Activated T-cell treated with anti-CD3 and anti-CD28 coated beads for 1 hour (primary cell): ENCODE measurements around the gene AHNAK2.

Experiments used
- DNase-seq: peaks from one replicate; pipeline ENCODE4 v3.0.0-alpha.2; 2020; ENCODE audit warnings: low read depth

AHNAK2 gene

DNA sequence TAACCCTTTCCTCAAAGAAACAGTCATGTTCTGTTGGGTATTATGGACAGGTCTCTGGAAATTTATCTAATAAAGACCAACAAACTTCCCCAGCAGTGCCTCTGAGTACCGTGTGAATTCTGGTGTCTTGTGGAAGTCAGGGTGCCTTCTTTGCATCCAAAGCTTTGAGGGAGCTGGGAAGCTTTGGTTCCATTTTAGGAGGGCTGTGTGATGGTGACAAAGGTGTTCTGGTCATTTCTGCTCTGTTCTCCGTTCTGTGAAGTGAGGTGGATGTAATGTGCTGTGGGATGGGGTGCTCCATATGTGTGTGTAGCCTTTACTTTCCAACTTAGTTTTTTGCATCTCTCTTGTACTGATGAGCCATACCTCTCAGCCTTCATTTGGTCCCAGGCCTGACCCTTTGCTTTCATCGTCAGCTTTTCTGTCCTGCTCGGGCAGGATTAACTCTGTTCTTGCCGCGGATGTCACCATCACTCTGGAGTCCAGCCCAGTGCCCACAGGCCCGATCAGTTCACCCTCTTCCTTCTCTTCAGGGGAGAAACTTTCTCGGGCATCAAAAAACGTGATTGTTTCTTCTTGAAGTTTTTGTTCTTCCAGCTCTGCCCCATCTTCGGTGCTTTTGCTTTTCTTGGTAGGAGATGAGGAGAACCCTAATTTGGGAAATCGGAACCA, 40.3 kb downstream of the AHNAK2 start:
- DNase-seq, result no peak

DNA sequence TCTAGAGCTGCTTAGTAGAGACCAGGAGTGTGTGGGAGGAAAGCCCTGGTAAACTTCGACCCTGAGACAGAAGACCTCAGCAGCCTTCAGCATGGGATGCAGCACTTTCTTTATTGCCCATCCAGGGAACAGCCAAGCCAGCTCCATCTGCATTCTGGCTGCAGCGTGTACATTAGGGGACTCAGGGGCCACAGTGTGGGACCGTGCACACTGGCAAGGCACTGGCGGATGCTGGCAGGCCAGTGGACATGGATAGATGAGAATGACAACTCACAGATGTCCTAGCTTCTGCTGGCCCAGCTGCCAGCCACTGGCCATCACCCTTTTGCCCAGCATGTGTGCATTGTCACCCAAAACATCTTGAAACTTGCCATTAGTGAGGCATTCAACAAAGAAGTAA, 41.0 kb downstream of the AHNAK2 start:
- no peak for DNase-seq

GRCh38 chr14:104936361-104937155, 41.6 kb downstream of the AHNAK2 start:
- no peak for DNase-seq

DNA sequence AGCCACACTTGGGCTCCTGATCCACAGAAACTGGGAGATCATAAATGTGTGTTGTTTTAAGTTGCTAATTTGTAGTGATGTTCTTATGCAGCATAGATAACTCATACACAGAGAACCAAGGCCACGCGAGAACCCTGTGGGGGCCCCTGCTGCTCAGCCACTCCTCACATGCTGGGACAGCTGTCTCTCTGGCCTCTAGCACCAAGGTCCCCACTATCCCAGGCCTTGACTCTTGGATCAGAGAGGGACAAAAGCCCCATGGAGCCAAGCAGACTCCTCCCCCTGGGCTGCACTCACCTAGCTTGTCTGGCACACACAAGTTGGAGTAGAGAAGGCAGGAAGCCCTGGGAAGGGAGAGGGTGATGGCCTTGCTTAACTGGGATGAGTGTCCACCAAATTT, 42.2 kb downstream of the AHNAK2 start:
- DNase-seq, result no peak

DNA sequence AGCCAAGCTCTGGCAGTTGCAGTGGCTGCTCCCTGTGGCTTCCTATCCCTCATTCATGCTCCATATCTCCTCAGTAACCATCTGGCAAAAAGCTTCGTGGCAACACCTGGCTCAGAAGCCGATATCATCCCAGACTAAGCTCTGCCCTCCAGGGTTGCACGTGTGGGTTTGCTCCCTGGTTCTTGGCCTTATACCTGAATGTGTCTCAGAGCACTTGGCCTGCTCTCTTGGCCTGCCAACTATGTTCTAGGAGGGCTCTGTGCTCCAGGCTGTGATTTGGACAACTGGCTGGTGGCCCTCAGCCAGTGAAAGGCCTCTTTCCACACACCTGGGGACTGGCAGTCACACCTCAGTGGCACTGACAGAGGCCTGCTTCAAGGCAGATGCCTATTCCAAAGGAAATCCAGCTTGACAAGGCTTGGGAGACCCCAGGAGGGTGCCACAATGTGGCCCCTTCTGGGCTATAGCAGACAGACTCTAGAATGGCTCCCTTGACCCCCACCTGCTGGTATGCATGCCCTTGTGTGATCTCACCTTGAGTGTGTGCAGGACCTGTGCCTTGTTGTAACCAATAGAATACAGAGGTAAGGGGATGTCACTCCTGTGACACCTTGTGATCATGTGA, 43.0 kb downstream of the AHNAK2 start:
- no peak for DNase-seq

DNA sequence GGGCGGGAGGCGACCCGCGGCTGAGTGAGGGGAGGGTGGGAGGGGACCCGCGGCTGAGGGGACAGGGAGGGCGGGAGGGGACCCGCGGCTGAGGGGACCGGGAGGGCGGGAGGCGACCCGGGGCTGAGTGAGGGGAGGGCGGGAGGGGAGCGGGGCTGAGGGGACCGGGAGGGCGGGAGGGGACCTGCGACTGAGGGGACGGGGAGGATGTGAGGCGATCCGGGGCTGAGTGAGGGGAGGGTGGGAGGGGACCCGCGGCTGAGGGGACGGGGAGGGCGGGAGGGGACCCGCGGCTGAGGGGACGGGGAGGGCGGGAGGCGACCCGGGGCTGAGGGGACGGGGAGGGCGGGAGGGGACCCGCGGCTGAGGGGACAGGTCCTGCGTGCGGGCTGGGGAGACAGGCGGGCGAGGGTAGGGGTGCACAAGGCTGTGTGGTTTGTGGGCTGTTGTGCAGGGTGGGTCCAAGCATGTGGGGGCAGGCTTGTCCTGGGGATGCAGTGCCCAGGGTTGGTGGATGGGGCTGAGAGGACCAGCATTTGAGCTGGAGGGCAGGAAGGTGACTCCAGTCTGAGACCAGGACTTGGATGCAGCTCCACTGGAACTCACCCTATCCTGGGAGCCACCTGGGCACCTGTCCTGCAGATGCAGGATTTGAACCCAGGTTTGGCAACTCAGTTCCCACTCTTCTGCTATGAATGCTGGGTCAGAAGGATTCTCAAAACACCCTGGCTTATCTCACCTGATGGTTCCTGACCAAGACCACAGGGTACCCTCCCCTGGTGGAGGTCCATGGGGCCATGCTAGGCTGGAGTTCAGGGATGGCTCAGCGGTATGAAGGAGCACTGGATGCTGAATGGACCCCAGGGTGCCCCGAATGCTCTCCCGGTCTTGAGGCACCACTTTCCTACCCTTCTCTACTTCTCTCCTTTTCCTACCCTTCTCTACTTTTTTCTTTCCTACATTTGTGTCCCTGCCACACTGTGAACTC, 44.1 kb downstream of the AHNAK2 start:
- DNase-seq, result no peak

DNA sequence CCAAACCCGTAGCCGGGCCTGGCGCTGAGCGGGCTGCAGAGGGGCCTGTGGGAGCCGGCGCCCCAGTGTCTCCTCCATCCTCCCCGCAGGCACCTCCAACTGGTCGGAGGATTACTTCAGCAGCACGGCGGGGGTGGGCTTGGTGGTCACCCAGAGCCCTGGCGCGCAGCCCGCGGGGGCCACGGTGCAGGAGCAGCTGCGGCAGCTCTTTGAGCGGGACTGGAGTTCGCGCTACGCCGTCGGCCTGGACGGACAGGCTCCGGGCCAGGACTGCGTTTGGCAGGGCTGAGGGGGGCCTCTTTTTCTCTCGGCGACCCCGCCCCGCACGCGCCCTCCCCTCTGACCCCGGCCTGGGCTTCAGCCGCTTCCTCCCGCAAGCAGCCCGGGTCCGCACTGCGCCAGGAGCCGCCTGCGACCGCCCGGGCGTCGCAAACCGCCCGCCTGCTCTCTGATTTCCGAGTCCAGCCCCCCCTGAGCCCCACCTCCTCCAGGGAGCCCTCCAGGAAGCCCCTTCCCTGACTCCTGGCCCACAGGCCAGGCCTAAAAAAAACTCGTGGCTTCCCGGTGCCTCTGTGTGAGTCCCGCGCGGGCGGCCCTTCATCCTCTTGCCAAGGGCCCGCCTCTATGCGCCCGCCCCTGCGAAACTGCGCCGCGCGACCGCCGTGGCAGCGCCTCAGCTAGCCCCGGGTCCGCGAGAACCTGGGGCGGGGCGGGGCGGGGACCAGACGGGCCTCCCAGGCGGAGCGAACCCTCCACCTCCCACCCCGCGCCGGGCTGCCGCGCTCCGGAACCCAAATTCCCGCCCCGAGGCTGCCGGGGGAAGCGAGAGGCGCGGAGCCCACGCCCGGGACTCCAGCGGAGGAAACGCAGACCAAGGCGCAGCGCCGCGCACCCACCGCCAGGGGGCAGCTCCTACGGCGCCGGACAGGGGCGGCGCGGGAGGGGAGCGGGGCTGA, 45.2 kb downstream of the AHNAK2 start:
- DNase-seq, result peak; percentile 82

GRCh38 chr14:104931771-104932675, 46.2 kb downstream of the AHNAK2 start:
- no peak for DNase-seq

DNA sequence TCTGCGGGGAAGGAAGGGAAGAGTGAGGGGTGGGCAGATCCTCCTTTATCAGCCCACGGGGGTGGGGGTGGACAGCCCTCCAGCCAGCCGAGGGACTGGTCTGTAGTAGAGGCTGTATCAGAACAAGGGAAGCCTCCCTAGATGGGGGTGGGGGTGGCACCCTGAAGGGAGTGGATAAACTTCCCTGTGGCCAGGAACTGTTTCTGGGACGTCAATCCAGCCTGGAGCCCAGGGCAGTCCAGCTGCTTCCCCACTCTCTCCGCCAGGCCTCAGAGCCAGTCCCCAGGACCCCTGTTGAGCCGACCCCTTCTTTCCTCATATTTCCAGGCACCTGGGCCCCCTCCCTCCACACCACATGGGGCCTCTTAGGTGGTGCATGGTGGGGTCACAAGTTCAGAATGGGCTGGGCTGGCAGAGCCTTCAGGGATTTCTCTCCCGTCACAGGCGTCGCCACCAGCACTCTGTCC, 46.8 kb downstream of the AHNAK2 start:
- DNase-seq, result no peak

GRCh38 chr14:104930526-104931303, 47.5 kb downstream of the AHNAK2 start:
- DNase-seq, result no peak

GRCh38 chr14:104929268-104930230, 48.6 kb downstream of the AHNAK2 start:
- DNase-seq, result no peak

DNA sequence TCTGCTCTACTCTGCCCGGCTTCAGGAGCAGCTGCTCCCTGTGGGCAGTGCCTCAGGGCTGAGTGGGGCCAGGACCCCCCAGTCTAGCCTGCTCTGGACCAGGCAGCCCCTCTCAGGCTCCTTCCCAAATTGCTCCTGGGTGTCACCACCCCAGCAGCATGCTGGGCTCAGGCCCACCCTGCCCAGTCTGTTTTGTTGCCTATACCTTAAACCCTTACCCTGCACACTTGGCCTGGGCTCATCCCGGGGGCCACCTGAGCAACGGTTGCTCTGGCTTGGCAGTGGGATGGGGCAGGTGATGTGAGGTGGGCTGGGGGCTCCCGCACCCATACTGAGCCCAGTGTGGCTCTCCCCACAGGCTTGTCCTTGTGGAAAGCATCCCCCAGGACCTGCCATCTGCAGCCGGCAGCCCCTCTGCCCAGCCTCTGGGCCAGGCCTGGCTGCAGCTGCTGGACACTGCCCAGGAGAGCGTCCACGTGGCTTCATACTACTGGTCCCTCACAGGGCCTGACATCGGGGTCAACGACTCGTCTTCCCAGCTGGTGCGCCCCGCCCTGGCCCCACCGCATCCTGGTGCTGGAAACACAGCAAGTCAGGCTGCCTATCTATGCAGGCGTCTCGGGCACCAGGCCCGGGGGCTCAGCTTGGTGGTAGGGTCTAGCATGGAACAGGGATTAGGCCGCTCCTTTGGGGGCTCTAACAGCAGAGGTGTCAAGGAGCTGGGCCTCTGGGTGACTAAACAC, 49.6 kb downstream of the AHNAK2 start:
- DNase-seq, result no peak

DNA sequence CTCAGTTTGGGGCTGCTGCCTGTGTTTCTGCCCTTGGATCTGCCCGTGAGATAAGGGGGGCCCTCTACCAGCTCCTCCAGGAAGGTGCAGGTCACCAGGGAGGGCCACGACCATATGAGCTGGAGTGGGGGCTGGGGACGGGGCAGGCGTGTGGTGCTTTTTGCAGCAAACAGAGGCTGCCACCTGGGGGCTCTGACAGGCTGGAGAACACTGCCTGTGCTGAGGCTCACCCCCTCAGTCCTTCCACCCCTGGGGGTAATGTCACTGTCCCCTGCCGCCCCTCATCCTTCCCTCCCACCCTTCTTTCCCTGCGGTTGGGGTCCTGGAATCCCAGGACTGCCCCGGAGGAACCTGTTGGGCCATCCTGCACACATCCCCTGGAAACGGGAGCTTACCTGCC, 50.3 kb downstream of the AHNAK2 start:
- no peak for DNase-seq

GRCh38 chr14:104927432-104927816, 50.8 kb downstream of the AHNAK2 start:
- no peak for DNase-seq

GRCh38 chr14:104926619-104927431, 51.3 kb downstream of the AHNAK2 start:
- DNase-seq, result no peak
